ENCODE results near the gene ALKAL2. TPM values are rescaled to one million over a fixed set of nuclear protein-coding genes. Genes with fewer than 3 reads are reported as not detected.

Gene ALKAL2
- total and polyA plus RNA-seq, 9 of the 15 experiments (the other 6 are each of a cell fraction or from before 2014, with no cell fraction given), result not detected

- TF ChIP-seq, protein P1, sequence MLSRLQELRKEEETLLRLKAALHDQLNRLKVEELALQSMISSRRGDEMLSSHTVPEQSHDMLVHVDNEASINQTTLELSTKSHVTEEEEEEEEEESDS (CRISPR knock-in tag; IDR thresholded peaks at IDR 0.05), result no peak
These were observed 1.9 kb downstream of the ALKAL2 start (continued) for GRCh38 chr2:286035-286434.

DNA sequence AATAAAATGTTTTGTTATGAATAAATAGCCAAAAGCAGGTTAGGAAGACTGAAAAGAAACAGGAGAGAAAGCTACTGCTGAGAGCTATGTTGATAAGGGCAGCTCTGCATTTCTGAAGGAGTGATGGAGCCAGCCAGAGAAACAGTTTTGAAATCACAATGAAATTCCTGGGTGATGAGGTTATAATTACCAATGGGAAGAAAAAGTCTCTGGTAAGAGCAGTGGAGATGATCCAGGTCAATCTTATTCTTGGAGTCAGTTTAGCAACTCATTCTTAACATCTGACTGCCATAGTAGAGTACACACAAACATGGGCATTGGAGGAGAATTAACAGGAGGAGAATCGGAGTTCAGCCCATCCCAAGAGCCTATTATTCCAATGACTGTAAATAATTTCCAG, 2.4 kb downstream of the ALKAL2 start:
- CTCF ChIA-PET (ENCODE audit: low intra/inter-chr PET ratio), result no interaction called here
- POLR2A ChIA-PET, result no interaction called here
- in situ Hi-C loops (cut with MboI), result no loop called here
- TF ChIP-seq ARID1B (IDR thresholded peaks at IDR 0.05), result no peak
- TF ChIP-seq ZMIZ1 (IDR thresholded peaks at IDR 0.05; ENCODE audit: low read depth in 2 of 2, low read length in 2 of 2), result no peak
- TF ChIP-seq ZNF764 (CRISPR knock-in tag; IDR thresholded peaks at IDR 0.05; ENCODE audit: low read depth), result no peak
- TF ChIP-seq NR1H2 (CRISPR knock-in tag; IDR thresholded peaks at IDR 0.05), result no peak
- TF ChIP-seq PTBP1 (IDR thresholded peaks at IDR 0.05; ENCODE audit: low read depth, low read length), result no peak
- TF ChIP-seq NELFE (IDR thresholded peaks at IDR 0.05; ENCODE audit: insufficient read depth, insufficient read length), result no peak
- TF ChIP-seq XRCC5 (IDR thresholded peaks at IDR 0.05; ENCODE audit: low read depth, low read length), result no peak
- no peak for TF ChIP-seq PPARD (CRISPR knock-in tag; IDR thresholded peaks at IDR 0.05)
- no peak for TF ChIP-seq ERF (CRISPR knock-in tag; IDR thresholded peaks at IDR 0.05)
- TF ChIP-seq MBD1 (CRISPR knock-in tag; IDR thresholded peaks at IDR 0.05), result no peak
- TF ChIP-seq HDAC3 (IDR thresholded peaks at IDR 0.05; ENCODE audit: borderline replicate concordance, partially characterized antibody), result no peak
- TF ChIP-seq ZNF146 (CRISPR knock-in tag; IDR thresholded peaks at IDR 0.05; ENCODE audit: unreplicated experiment), result no peak
- TF ChIP-seq GABPB1 (CRISPR knock-in tag; IDR thresholded peaks at IDR 0.05), result no peak
- no peak for TF ChIP-seq ZBTB26 (CRISPR knock-in tag; IDR thresholded peaks at IDR 0.05)
- no peak for TF ChIP-seq ELF1 (tag; IDR thresholded peaks at IDR 0.05)
- no peak for TF ChIP-seq LARP7 (IDR thresholded peaks at IDR 0.05)

More for the DNA sequence above, 2.4 kb downstream of the ALKAL2 start:
- BruUV-seq (replicated peaks), result no TSS peak
- H3K36me3 ChIP-seq (ENCODE audit: control insufficient read depth, insufficient read depth, low read length), result peaks cover 20% of the 10 kb centered on the region; the same call in 2 of the 3 replicates
- intact Hi-C loops (cut with micrococcal nuclease), result no loop called here
- H3K9ac ChIP-seq (ENCODE audit: insufficient read depth in 1 of 2, low read depth in 2 of 2, low read length in 2 of 2), result no peak overlapping the region
- no peaks in the 10 kb centered on the region for H3K9me3 ChIP-seq (replicated peaks; ENCODE audit: control insufficient read depth, insufficient read depth, low read depth, low read length)
- H3K9me1 ChIP-seq (ENCODE audit: control insufficient read depth, insufficient read depth, low read length), result no peaks in the 10 kb centered on the region
- H2AFZ ChIP-seq (ENCODE audit: low read depth, low read length), result no peak overlapping the region
- ATAC-seq (no peak), DNase-seq (ENCODE audit: extremely low read depth in 1 of 4, low spot score in 3 of 4) (no peak), FAIRE-seq (no peak)
- H3K27ac ChIP-seq (ENCODE audit: extremely low read depth, low read depth, low read length), result no peak overlapping the region
- no peaks in the 10 kb centered on the region for H3K27me3 ChIP-seq (ENCODE audit: control insufficient read depth in 2 of 2, insufficient read depth in 2 of 2, low read length in 2 of 2)
- H3K79me2 ChIP-seq (ENCODE audit: control insufficient read depth, insufficient read depth, low read length), result no peaks in the 10 kb centered on the region
- no peak overlapping the region for H3K4me2 ChIP-seq (ENCODE audit: insufficient read depth, low read length)
- WGBS (ENCODE audit: insufficient coverage, low coverage, missing lambda C conversion rate), result 61% methylated on average over 1 of the region's 1 CpG
- no peak overlapping the region for H3K4me3 ChIP-seq
- H3K4me1 ChIP-seq (replicated peaks in 1 of 2; ENCODE audit: control insufficient read depth in 2 of 2, insufficient read depth in 2 of 2, low read length in 2 of 2), result peaks cover 0 to 13% of the 10 kb centered on the region in 2 experiments; a peak in 3 of 5 replicates
- no peaks in the 10 kb centered on the region for H4K20me1 ChIP-seq (replicated peaks; ENCODE audit: control insufficient read depth, insufficient read depth, low read length)
